ENCODE measurements around the gene WDR27.

The WDR27 gene

GRCh38 chr6:169719117-169719516, 17.3 kb upstream of the WDR27 start:
- Histone ChIP-seq H3K36me3 (peaks cover 35% of the 10 kb centered on the region), H3K27me3 (no peaks in the 10 kb centered on the region), H3K4me1 (peaks cover 8% of the 10 kb centered on the region; the same call in 1 of the 2 replicates), H3K4me3 (ENCODE audit: low read depth, low read length) (no peak overlapping the region), H3K9me3 (no peaks in the 10 kb centered on the region)
- DNase-seq = no peak
- TF ChIP-seq CTCF (IDR thresholded peaks at IDR 0.05; ENCODE audit: low read depth, low read length) = no peak

GRCh38 chr6:169714595-169714994, 12.8 kb upstream of the WDR27 start:
- Histone ChIP-seq H3K4me3 (ENCODE audit: low read depth, low read length) (no peak overlapping the region), H3K27me3 (no peaks in the 10 kb centered on the region), H3K4me1 (peaks cover 3% of the 10 kb centered on the region; the same call in 1 of the 2 replicates), H3K36me3 (peaks cover 49% of the 10 kb centered on the region), H3K9me3 (no peaks in the 10 kb centered on the region)
- no peak for TF ChIP-seq CTCF (IDR thresholded peaks at IDR 0.05; ENCODE audit: low read depth, low read length)
- no peak for DNase-seq

- TF ChIP-seq CTCF (IDR thresholded peaks at IDR 0.05; ENCODE audit: low read depth, low read length) = no peak
- peaks cover 53% of the 10 kb centered on the region for H3K36me3 ChIP-seq
Observed at GRCh38 chr6:169714178-169714577, 12.3 kb upstream of the WDR27 start.

GRCh38 chr6:169710009-169710408, 8.2 kb upstream of the WDR27 start:
- no peak for DNase-seq
- H3K4me1 ChIP-seq = no peaks in the 10 kb centered on the region
- H3K4me3 ChIP-seq (ENCODE audit: low read depth, low read length) = no peak overlapping the region
- peaks cover 33% of the 10 kb centered on the region for H3K36me3 ChIP-seq
- no peak for TF ChIP-seq CTCF (IDR thresholded peaks at IDR 0.05; ENCODE audit: low read depth, low read length)
- no peaks in the 10 kb centered on the region for H3K27me3 ChIP-seq
- H3K9me3 ChIP-seq = no peaks in the 10 kb centered on the region

More at GRCh38 chr6:169714178-169714577, 12.3 kb upstream of the WDR27 start:
- Histone ChIP-seq H3K27me3 (no peaks in the 10 kb centered on the region), H3K4me1 (peaks cover under 1% of the 10 kb centered on the region; the same call in 1 of the 2 replicates), H3K9me3 (no peaks in the 10 kb centered on the region), H3K4me3 (ENCODE audit: low read depth, low read length) (no peak overlapping the region)
- DNase-seq = no peak

GRCh38 chr6:169709293-169709692, 7.5 kb upstream of the WDR27 start:
- TF ChIP-seq CTCF (IDR thresholded peaks at IDR 0.05; ENCODE audit: low read depth, low read length) = no peak
- no peaks in the 10 kb centered on the region for H3K4me1 ChIP-seq
- DNase-seq = no peak
- no peaks in the 10 kb centered on the region for H3K27me3 ChIP-seq
- no peak overlapping the region for H3K4me3 ChIP-seq (ENCODE audit: low read depth, low read length)
- H3K9me3 ChIP-seq = no peaks in the 10 kb centered on the region
- H3K36me3 ChIP-seq = peaks cover 26% of the 10 kb centered on the region

GRCh38 chr6:169707772-169708171, 5.9 kb upstream of the WDR27 start:
- Histone ChIP-seq H3K27me3 (no peaks in the 10 kb centered on the region), H3K9me3 (no peaks in the 10 kb centered on the region), H3K4me1 (no peaks in the 10 kb centered on the region), H3K4me3 (ENCODE audit: low read depth, low read length) (no peak overlapping the region), H3K36me3 (peaks cover 29% of the 10 kb centered on the region)
- no peak for DNase-seq
- TF ChIP-seq CTCF (IDR thresholded peaks at IDR 0.05; ENCODE audit: low read depth, low read length) = no peak

All from BE2C (cell line).